K562 (cell line): Measurements from ENCODE around the gene SLC22A7. TPM values are rescaled to one million over a fixed set of nuclear protein-coding genes. Genes with fewer than 3 reads are reported as not detected.

Experiments used
- BRD4 ChIP-seq: fragments of 200-600 bp; sonication (generic); IDR thresholded peaks from 2 replicates; pipeline ENCODE4 v1.6.1; 2017; ENCODE audit warnings: inconsistent platforms
- CBX8 ChIP-seq: fragments of 200-600 bp; sonication (generic); IDR thresholded peaks from 2 replicates; pipeline ENCODE4 v1.6.1; 2012; ENCODE audit warnings: borderline replicate concordance, mixed run types, low read depth, mild to moderate bottlenecking, moderate library complexity, mixed read lengths, low read length, control low read depth, inconsistent platforms; ENCODE audit not compliant: poor library complexity, severe bottlenecking; ENCODE audit errors: extremely low read depth
- CHCHD3 ChIP-seq: fragments of 250-450 bp; sonication (Bioruptor Pico); IDR thresholded peaks from 2 replicates; pipeline ENCODE4 v2.1.2; 2022; ENCODE audit warnings: mild to moderate bottlenecking
- ELF1 ChIP-seq: fragments of 200-800 bp; sonication (Bioruptor generic); IDR thresholded peaks from 2 replicates; pipeline ENCODE4 v1.6.1; 2016; ENCODE audit warnings: missing genetic modification characterization, missing compliant biosample characterization
- FOXA3 ChIP-seq, 2 experiments: fragments of 450-650 bp in 1 of 2; sonication (generic) in 1 of 2; formaldehyde crosslinking; IDR thresholded peaks in 1 of 2; conservative IDR thresholded peaks in 1 of 2; 2 replicates each; pipeline versions ENCODE4 v1.4.0 to v1.8.0; 2020 to 2022; ENCODE audit warnings: mild to moderate bottlenecking in 2 of 2, missing genetic modification reagents in 1 of 2
- GATAD2A ChIP-seq: fragments of 450-650 bp; IDR thresholded peaks from 2 replicates; pipeline ENCODE4 v1.6.1; 2017
- HEY1 ChIP-seq: fragments of 250-450 bp; sonication (Bioruptor Pico); IDR thresholded peaks from 2 replicates; pipeline ENCODE4 v1.5.0; 2020; ENCODE audit warnings: mild to moderate bottlenecking, moderate library complexity, borderline replicate concordance
- MAZ ChIP-seq, 2 experiments: fragments of 450-650 bp in 1 of 2; sonication (generic) in 1 of 2; formaldehyde crosslinking; IDR thresholded peaks in 1 of 2; conservative IDR thresholded peaks in 1 of 2; 2 replicates each; pipeline versions ENCODE4 v1.4.0 to v1.5.0; 2020; ENCODE audit warnings: mild to moderate bottlenecking in 1 of 2, missing genetic modification reagents in 1 of 2
- POLR2G ChIP-seq: fragments of 200-400 bp; formaldehyde crosslinking; IDR thresholded peaks from 2 replicates; pipeline ENCODE4 v1.6.1; 2017; ENCODE audit warnings: low read depth, mild to moderate bottlenecking, antibody characterized with exemption, low read length, moderate library complexity
- SMARCB1 ChIP-seq: IDR thresholded peaks from 2 replicates; pipeline ENCODE4 v1.6.1; 2011; ENCODE audit warnings: improper control_type of control experiment, low read depth; ENCODE audit not compliant: insufficient read length
- SMC3 ChIP-seq: conservative IDR thresholded peaks from 2 replicates; pipeline ENCODE4 v1.6.1; 2011; ENCODE audit warnings: low read depth, low read length, improper control_type of control experiment; ENCODE audit not compliant: insufficient read depth
- SRF ChIP-seq, 2 experiments: fragments of 250-450, 450-650 bp in 1 of 2; sonication (Bioruptor Pico) in 1 of 2; sonication (generic) in 1 of 2; formaldehyde crosslinking; IDR thresholded peaks; 2 replicates each; pipeline versions ENCODE4 v1.5.0 to v1.5.1; 2020 to 2022; ENCODE audit warnings: mild to moderate bottlenecking in 1 of 2, missing genetic modification reagents in 1 of 2
- SUPT5H ChIP-seq: fragments of 450-650 bp; IDR thresholded peaks from 2 replicates; pipeline ENCODE4 v1.6.1; 2016
- U2AF2 ChIP-seq: fragments of 200-400 bp; formaldehyde crosslinking; optimal IDR thresholded peaks from 2 replicates; pipeline ENCODE3; 2017; ENCODE audit warnings: low read depth, mild to moderate bottlenecking, low read length
- ZFP1 ChIP-seq: fragments of 450-650 bp; formaldehyde crosslinking; IDR thresholded peaks from 2 replicates; pipeline ENCODE4 v1.4.0; 2020; ENCODE audit warnings: mild to moderate bottlenecking, mixed read lengths
- ZNF347 ChIP-seq: fragments of 450-650 bp; formaldehyde crosslinking; IDR thresholded peaks from 2 replicates; pipeline ENCODE4 v1.4.0; 2020; ENCODE audit warnings: low read depth, mild to moderate bottlenecking, moderate library complexity
- ZNF431 ChIP-seq: sonication (generic); formaldehyde crosslinking; IDR thresholded peaks from 2 replicates; pipeline ENCODE4 v1.8.0; 2022; ENCODE audit warnings: mild to moderate bottlenecking, missing genetic modification reagents
- ZNF583 ChIP-seq: fragments of 250-450 bp; sonication (Bioruptor Pico); IDR thresholded peaks from 2 replicates; pipeline ENCODE4 v1.4.0; 2020
- polyA plus RNA-seq, 8 experiments: library from polyadenylated mRNA; depleted of rRNA in 4 of 8; stranded (reverse) in 5 of 8; unstranded in 3 of 8; fragments of >200 nt; fragmentation: Nextera tagmentation in 2 of 8; fragmentation: Illumina TruSeq in 1 of 8; extraction: Ambion mirVana in 2 of 8; extraction: Trizol in 1 of 8; gene quantifications; 2 replicates each; pipeline versions ENCODE4 v1.2.1 to v1.2.3, GENCODE V29; 2011 to 2014; ENCODE audit warnings: inconsistent platforms in 1 of 8, missing spikeins in 1 of 8
- total RNA-seq, 7 experiments: library from RNA; depleted of rRNA in 6 of 7; stranded (reverse); fragments of >200 nt in 6 of 7; fragmentation: Illumina TruSeq in 2 of 7; extraction: Trizol in 2 of 7; gene quantifications; 2 replicates each; pipeline versions ENCODE4 v1.2.1 to v1.2.3, GENCODE V29; 2011 to 2021; ENCODE audit warnings: low replicate concordance in 1 of 7
- TF ChIP-seq, protein P1 (sequence below), 2 experiments: fragments of 450-650 bp; IDR thresholded peaks; 2 replicates each; pipeline ENCODE4 v1.6.1; 2016
- TF ChIP-seq, protein P2 (sequence below): sonication (generic); IDR thresholded peaks from 2 replicates; pipeline ENCODE4 v1.6.1; 2016
- TF ChIP-seq, protein P3 (sequence below): fragments of 200-400 bp; formaldehyde crosslinking; IDR thresholded peaks from 2 replicates; pipeline ENCODE4 v1.6.1; 2017; ENCODE audit warnings: mild to moderate bottlenecking, low read depth, low read length, moderate library complexity
- TF ChIP-seq, protein P4 (sequence below): sonication (generic); formaldehyde crosslinking; IDR thresholded peaks from 2 replicates; pipeline ENCODE4 v1.8.1; 2023; ENCODE audit warnings: mild to moderate bottlenecking, missing genetic modification reagents

SLC22A7 gene
- total and polyA plus RNA-seq, 9 of the 15 experiments (the other 6 are each of a cell fraction or from before 2014, with no cell fraction given), result not detected

DNA sequence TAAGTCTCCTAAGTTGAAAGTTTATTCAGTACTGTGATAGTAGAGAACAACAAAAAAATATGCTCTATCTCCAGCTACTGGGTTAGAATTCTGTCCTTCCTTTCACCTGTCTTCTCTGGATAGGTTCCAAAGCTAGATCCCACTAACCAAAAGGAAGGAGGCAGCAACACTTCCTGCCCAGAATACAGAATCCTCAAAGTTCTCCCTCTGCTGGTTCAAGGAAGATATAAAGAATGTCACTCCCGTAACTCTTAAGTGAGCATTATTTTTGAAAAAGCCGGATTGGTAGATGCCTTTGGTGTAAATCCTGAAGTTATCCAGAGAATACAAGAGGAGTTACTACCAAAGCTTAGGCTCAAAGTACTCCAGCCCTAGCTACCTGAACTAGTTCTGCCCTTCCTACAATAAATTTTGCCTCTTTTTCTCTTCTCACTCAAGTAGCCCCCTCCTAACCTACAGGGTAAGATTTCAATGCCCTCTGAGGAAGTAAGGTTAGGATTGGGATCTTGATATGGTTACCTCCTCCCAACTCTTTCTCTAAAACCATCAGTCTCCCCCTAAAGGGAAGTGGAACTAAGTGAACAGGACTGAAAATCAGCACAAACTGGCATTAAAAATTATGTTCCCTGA is 36.5 kb downstream of the SLC22A7 start (continued):
- TF ChIP-seq U2AF2 (no peak), FOXA3 (CRISPR knock-in tag; conservative IDR thresholded peaks at IDR 0.05 in 1 of 2, IDR thresholded peaks at IDR 0.05 in 1 of 2) (no peak), ZNF583 (CRISPR knock-in tag) (no peak), POLR2G (no peak), SMC3 (peak; percentile 62; the same call in 1 of the 2 replicates), HEY1 (no peak), MAZ (CRISPR knock-in tag; conservative IDR thresholded peaks at IDR 0.05 in 1 of 2, IDR thresholded peaks at IDR 0.05 in 1 of 2) (0 out of 4 replicates have a peak, but pooled peaks of 1 of the 2 experiments have one; percentile 16), BRD4 (no peak), CBX8 (no peak), SMARCB1 (no peak), SRF (CRISPR knock-in tag; IDR thresholded peaks at IDR 0.05) (no peak), SUPT5H (no peak), ZNF431 (CRISPR knock-in tag) (no peak), ELF1 (tag) (peak; percentile 63), GATAD2A (no peak), ZFP1 (CRISPR knock-in tag) (no peak), CHCHD3 (no peak), ZNF347 (CRISPR knock-in tag) (no peak)
- TF ChIP-seq, protein P1, sequence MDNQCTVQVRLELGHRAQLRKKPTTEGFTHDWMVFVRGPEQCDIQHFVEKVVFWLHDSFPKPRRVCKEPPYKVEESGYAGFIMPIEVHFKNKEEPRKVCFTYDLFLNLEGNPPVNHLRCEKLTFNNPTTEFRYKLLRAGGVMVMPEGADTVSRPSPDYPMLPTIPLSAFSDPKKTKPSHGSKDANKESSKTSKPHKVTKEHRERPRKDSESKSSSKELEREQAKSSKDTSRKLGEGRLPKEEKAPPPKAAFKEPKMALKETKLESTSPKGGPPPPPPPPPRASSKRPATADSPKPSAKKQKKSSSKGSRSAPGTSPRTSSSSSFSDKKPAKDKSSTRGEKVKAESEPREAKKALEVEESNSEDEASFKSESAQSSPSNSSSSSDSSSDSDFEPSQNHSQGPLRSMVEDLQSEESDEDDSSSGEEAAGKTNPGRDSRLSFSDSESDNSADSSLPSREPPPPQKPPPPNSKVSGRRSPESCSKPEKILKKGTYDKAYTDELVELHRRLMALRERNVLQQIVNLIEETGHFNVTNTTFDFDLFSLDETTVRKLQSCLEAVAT (IDR thresholded peaks at IDR 0.05), result no peak
- TF ChIP-seq, protein P2, sequence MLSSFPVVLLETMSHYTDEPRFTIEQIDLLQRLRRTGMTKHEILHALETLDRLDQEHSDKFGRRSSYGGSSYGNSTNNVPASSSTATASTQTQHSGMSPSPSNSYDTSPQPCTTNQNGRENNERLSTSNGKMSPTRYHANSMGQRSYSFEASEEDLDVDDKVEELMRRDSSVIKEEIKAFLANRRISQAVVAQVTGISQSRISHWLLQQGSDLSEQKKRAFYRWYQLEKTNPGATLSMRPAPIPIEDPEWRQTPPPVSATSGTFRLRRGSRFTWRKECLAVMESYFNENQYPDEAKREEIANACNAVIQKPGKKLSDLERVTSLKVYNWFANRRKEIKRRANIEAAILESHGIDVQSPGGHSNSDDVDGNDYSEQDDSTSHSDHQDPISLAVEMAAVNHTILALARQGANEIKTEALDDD, result peak; percentile 30; the same call in 1 of the 2 replicates
- TF ChIP-seq, protein P3, sequence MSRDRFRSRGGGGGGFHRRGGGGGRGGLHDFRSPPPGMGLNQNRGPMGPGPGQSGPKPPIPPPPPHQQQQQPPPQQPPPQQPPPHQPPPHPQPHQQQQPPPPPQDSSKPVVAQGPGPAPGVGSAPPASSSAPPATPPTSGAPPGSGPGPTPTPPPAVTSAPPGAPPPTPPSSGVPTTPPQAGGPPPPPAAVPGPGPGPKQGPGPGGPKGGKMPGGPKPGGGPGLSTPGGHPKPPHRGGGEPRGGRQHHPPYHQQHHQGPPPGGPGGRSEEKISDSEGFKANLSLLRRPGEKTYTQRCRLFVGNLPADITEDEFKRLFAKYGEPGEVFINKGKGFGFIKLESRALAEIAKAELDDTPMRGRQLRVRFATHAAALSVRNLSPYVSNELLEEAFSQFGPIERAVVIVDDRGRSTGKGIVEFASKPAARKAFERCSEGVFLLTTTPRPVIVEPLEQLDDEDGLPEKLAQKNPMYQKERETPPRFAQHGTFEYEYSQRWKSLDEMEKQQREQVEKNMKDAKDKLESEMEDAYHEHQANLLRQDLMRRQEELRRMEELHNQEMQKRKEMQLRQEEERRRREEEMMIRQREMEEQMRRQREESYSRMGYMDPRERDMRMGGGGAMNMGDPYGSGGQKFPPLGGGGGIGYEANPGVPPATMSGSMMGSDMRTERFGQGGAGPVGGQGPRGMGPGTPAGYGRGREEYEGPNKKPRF, result no peak
- TF ChIP-seq, protein P4, sequence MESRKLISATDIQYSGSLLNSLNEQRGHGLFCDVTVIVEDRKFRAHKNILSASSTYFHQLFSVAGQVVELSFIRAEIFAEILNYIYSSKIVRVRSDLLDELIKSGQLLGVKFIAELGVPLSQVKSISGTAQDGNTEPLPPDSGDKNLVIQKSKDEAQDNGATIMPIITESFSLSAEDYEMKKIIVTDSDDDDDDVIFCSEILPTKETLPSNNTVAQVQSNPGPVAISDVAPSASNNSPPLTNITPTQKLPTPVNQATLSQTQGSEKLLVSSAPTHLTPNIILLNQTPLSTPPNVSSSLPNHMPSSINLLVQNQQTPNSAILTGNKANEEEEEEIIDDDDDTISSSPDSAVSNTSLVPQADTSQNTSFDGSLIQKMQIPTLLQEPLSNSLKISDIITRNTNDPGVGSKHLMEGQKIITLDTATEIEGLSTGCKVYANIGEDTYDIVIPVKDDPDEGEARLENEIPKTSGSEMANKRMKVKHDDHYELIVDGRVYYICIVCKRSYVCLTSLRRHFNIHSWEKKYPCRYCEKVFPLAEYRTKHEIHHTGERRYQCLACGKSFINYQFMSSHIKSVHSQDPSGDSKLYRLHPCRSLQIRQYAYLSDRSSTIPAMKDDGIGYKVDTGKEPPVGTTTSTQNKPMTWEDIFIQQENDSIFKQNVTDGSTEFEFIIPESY, result no peak
